Neural crest cell (in vitro differentiated cells): ENCODE data around the gene LARP1. TPM values are rescaled to one million over a fixed set of nuclear protein-coding genes. Genes with fewer than 3 reads are reported as not detected.

Experiments
- DNase-seq: peaks from one replicate; pipeline ENCODE4 v3.0.0; 2021; ENCODE audit warnings: low read depth, mixed read lengths, low spot score
- H3K27ac Mint-ChIP-seq: one replicate; pipeline ENCODE4 v1.8.0; 2021; ENCODE audit warnings: mild to moderate bottlenecking, mixed read lengths; ENCODE audit not compliant: unreplicated experiment
- H3K27me3 Mint-ChIP-seq: 2 replicates; pipeline ENCODE4 v1.8.0; 2021; ENCODE audit warnings: low read depth, mild to moderate bottlenecking, mixed read lengths
- H3K36me3 Mint-ChIP-seq: 2 replicates; pipeline ENCODE4 v1.8.0; 2021; ENCODE audit warnings: low read depth, mild to moderate bottlenecking, mixed read lengths
- H3K4me1 Mint-ChIP-seq: 2 replicates; pipeline ENCODE4 v1.8.0; 2021; ENCODE audit warnings: mixed read lengths
- H3K4me3 Mint-ChIP-seq: one replicate; pipeline ENCODE4 v1.8.0; 2021; ENCODE audit warnings: mild to moderate bottlenecking, mixed read lengths
- H3K9me3 Mint-ChIP-seq: 2 replicates; pipeline ENCODE4 v1.8.0; 2021; ENCODE audit warnings: mixed read lengths
- CTCF ChIP-seq: fragments of 200-600 bp; sonication (generic); conservative IDR thresholded peaks from 2 replicates; pipeline ENCODE4 v1.5.0; 2021; ENCODE audit warnings: antibody characterized with exemption, mild to moderate bottlenecking
- total RNA-seq: library from RNA; stranded (reverse); gene quantifications from 2 replicates; pipeline ENCODE4 v1.2.1, GENCODE V29; 2021

The LARP1 gene
- total RNA-seq, 1 donor from 2014 or later, result 231 TPM

DNA sequence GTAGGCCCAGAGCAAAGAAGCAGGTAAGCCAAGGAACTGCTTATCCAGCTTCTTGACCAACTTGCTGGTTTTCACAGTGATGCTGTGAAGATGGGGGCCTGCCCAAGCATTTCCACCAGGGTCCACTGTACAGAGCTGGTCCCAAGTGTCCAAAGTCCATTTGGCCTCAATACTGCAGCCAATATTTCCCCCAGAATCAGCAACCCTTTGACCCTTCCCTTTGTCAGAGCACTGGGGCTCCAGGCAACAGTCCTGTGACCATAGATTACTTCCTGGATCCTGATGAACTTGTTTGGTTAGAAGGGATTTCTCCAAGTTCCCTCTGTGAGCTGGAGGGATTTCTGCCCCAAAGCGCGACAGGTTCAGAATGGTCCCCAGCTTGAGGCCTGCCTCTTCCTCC, 68.9 kb downstream of the LARP1 start:
- Mint-ChIP-seq H3K27ac (no peak overlapping the region), H3K9me3 (no peaks in the 10 kb centered on the region), H3K36me3 (peaks cover 7% of the 10 kb centered on the region), H3K4me3 (no peak overlapping the region), H3K4me1 (peaks cover 12% of the 10 kb centered on the region), H3K27me3 (no peaks in the 10 kb centered on the region)
- no peak for TF ChIP-seq CTCF
- DNase-seq, result no peak

GRCh38 chr5:154829181-154829588, 74.0 kb downstream of the LARP1 start:
- H3K9me3 Mint-ChIP-seq, result no peaks in the 10 kb centered on the region
- no peaks in the 10 kb centered on the region for H3K27me3 Mint-ChIP-seq
- H3K4me1 Mint-ChIP-seq, result no peaks in the 10 kb centered on the region
- DNase-seq, result no peak
- H3K27ac Mint-ChIP-seq, result no peak overlapping the region
- no peak for TF ChIP-seq CTCF
- no peak overlapping the region for H3K4me3 Mint-ChIP-seq
- no peaks in the 10 kb centered on the region for H3K36me3 Mint-ChIP-seq

- Mint-ChIP-seq H3K4me1 (no peaks in the 10 kb centered on the region), H3K36me3 (no peaks in the 10 kb centered on the region), H3K27me3 (no peaks in the 10 kb centered on the region), H3K4me3 (no peak overlapping the region), H3K9me3 (no peaks in the 10 kb centered on the region), H3K27ac (peak overlapping the region; percentile 57)
- TF ChIP-seq CTCF, result no peak
- DNase-seq, result no peak
These were observed 74.5 kb downstream of the LARP1 start for GRCh38 chr5:154829589-154830218.

GRCh38 chr5:154830219-154830595, 75.0 kb downstream of the LARP1 start:
- DNase-seq, result no peak
- H3K4me1 Mint-ChIP-seq, result no peaks in the 10 kb centered on the region
- no peaks in the 10 kb centered on the region for H3K27me3 Mint-ChIP-seq
- no peak overlapping the region for H3K4me3 Mint-ChIP-seq
- peak overlapping the region; percentile 19 for H3K27ac Mint-ChIP-seq
- no peaks in the 10 kb centered on the region for H3K9me3 Mint-ChIP-seq
- no peaks in the 10 kb centered on the region for H3K36me3 Mint-ChIP-seq
- TF ChIP-seq CTCF, result no peak

DNA sequence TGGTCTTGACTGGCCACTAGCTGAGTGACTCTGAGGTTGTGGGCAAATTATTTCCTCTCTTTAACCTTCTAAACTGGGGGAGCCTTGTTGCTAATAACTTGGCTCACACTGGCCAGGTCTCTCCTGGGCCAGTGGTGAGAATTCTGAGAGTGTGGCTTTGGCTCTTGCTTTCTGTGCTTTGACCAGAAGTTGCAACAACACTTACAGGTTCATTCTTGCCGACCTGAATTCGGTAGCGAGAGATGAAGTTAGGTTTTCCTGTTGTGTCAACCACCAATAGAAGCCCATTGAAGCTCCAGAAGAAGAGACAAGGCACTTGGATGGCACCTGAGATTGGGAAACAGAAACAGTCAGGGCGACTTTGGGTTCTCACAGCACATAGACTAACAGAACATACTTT, 75.4 kb downstream of the LARP1 start:
- DNase-seq, result no peak
- Mint-ChIP-seq H3K9me3 (no peaks in the 10 kb centered on the region), H3K27ac (no peak overlapping the region), H3K36me3 (no peaks in the 10 kb centered on the region), H3K27me3 (no peaks in the 10 kb centered on the region), H3K4me3 (no peak overlapping the region), H3K4me1 (no peaks in the 10 kb centered on the region)
- TF ChIP-seq CTCF, result no peak
